ENCODE data around the gene LACRT. TPM values are rescaled to one million over a fixed set of nuclear protein-coding genes. Genes with fewer than 3 reads are reported as not detected.

LACRT gene
- total and polyA plus RNA-seq, 2 of the 13 experiments (the other 11 are each of a cell fraction or from before 2014, with no cell fraction given) = not detected

GRCh38 chr12:54629925-54630324, 4.8 kb downstream of the LACRT start (continued):
- TF ChIP-seq ELK4 (CRISPR knock-in tag; IDR thresholded peaks at IDR 0.05; ENCODE audit: borderline replicate concordance) (no peak), IRX3 (CRISPR knock-in tag; IDR thresholded peaks at IDR 0.05; ENCODE audit: borderline replicate concordance, low read depth) (no peak), MAZ (IDR thresholded peaks at IDR 0.05; ENCODE audit: borderline replicate concordance, low read depth, low read length) (no peak), MAZ (CRISPR knock-in tag; IDR thresholded peaks at IDR 0.05; ENCODE audit: low read depth) (no peak), PHF20 (CRISPR knock-in tag; IDR thresholded peaks at IDR 0.05) (no peak), ELF4 (CRISPR knock-in tag; IDR thresholded peaks at IDR 0.05; ENCODE audit: borderline replicate concordance) (no peak), KLF12 (CRISPR knock-in tag; IDR thresholded peaks at IDR 0.05; ENCODE audit: borderline replicate concordance) (no peak), DDIT3 (CRISPR knock-in tag; IDR thresholded peaks at IDR 0.05) (no peak), ZNF512 (CRISPR knock-in tag; IDR thresholded peaks at IDR 0.05) (no peak), ZNF646 (CRISPR knock-in tag; IDR thresholded peaks at IDR 0.05) (no peak), FOSL2 (CRISPR knock-in tag; IDR thresholded peaks at IDR 0.05) (no peak)
